ACC112 (cell line): ENCODE data around the gene RHOBTB1.
"Not testable (repeated sequence)": the region's sequence is repeated elsewhere in the genome, so short reads cannot be mapped to it uniquely, and the experiment has no call there.

Experiments used
- H2AFZ ChIP-seq: fragments of 200-600 bp; sonication (generic); one replicate; pipeline ENCODE4 v1.6.0; 2017; ENCODE audit warnings: antibody characterized with exemption, low read length; ENCODE audit not compliant: unreplicated experiment
- H3K27ac ChIP-seq: fragments of 200-600 bp; sonication (generic); 2 replicates; pipeline ENCODE4 v1.5.1; 2014; ENCODE audit warnings: low read depth, mild to moderate bottlenecking, antibody characterized with exemption, low read length, moderate library complexity
- H3K27me3 ChIP-seq: fragments of 200-600 bp; sonication (generic); 2 replicates; pipeline ENCODE4 v1.6.1; 2014; ENCODE audit warnings: mild to moderate bottlenecking, antibody characterized with exemption, low read length, moderate library complexity, mixed read lengths; ENCODE audit not compliant: insufficient read depth
- H3K36me3 ChIP-seq: fragments of 200-600 bp; sonication (generic); 2 replicates; pipeline ENCODE4 v1.6.1; 2016; ENCODE audit warnings: mild to moderate bottlenecking, antibody characterized with exemption, low read length, moderate library complexity, mixed read lengths; ENCODE audit not compliant: insufficient read depth
- H3K4me1 ChIP-seq: fragments of 200-600 bp; sonication (generic); one replicate; pipeline ENCODE4 v1.6.1; 2016; ENCODE audit warnings: low read length, mixed read lengths; ENCODE audit not compliant: insufficient read depth, unreplicated experiment, control insufficient read depth
- H3K4me3 ChIP-seq: fragments of 200-600 bp; sonication (generic); 2 replicates; pipeline ENCODE4 v1.5.1; 2014; ENCODE audit warnings: mild to moderate bottlenecking, low read depth, low read length
- H3K79me2 ChIP-seq: fragments of 200-600 bp; sonication (generic); one replicate; pipeline ENCODE4 v1.6.0; 2016; ENCODE audit warnings: low read length; ENCODE audit not compliant: control insufficient read depth, unreplicated experiment, insufficient read depth

Gene RHOBTB1

GRCh38 chr10:60977161-60978122 lies 33.5 kb upstream of the RHOBTB1 start:
- H3K27me3 ChIP-seq: no peaks in the 10 kb centered on the region
- peaks cover 58% of the 10 kb centered on the region for H3K4me1 ChIP-seq
- no peaks in the 10 kb centered on the region for H3K36me3 ChIP-seq
- no peak overlapping the region for H2AFZ ChIP-seq
- H3K27ac ChIP-seq: no peak overlapping the region
- H3K79me2 ChIP-seq: no peaks in the 10 kb centered on the region
- no peak overlapping the region for H3K4me3 ChIP-seq

DNA sequence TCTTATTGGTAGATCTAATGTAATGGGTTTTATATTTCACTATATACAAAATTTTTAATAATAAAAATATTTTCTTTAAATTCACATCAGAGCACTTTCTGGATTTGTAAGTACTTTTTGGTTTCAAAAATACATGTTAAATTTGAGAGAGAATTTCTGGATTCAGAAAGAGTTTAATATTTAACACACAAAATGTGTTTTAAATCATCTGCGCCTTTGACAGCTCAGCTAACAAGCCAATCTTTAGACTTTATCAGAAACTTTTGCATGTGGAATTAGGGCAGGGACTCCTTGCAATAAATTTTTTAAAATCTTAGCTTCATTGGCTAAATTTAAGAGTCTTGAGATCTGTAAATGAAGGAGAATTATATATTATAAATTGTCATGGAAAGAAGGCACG lies 32.7 kb upstream of the RHOBTB1 start:
- Histone ChIP-seq H3K4me1 (peaks cover 58% of the 10 kb centered on the region), H3K36me3 (no peaks in the 10 kb centered on the region), H3K27me3 (no peaks in the 10 kb centered on the region), H3K27ac (no peak overlapping the region), H3K4me3 (no peak overlapping the region), H3K79me2 (no peaks in the 10 kb centered on the region), H2AFZ (no peak overlapping the region)

DNA sequence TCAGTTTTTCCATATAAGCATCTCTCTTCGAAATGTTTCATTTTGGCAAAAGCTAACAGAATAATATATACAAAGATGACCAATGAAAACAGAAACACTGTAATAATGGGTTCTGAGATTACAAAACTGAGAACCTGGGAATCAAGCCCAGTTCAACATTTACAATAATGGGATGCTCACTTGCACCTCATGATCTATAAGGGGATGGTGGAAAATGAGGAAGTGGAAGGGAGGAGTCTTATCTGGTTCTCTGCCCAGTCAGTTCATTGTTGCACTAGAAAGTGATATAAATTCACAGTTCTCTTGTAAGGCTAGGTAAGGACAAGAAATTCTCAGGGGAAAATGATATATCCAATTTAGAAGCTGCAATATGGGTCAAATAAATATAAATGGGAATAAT lies 31.7 kb upstream of the RHOBTB1 start:
- no peaks in the 10 kb centered on the region for H3K27me3 ChIP-seq
- peaks cover 51% of the 10 kb centered on the region for H3K4me1 ChIP-seq
- no peak overlapping the region for H3K4me3 ChIP-seq
- no peaks in the 10 kb centered on the region for H3K36me3 ChIP-seq
- no peak overlapping the region for H2AFZ ChIP-seq
- no peak overlapping the region for H3K27ac ChIP-seq
- H3K79me2 ChIP-seq: no peaks in the 10 kb centered on the region

DNA sequence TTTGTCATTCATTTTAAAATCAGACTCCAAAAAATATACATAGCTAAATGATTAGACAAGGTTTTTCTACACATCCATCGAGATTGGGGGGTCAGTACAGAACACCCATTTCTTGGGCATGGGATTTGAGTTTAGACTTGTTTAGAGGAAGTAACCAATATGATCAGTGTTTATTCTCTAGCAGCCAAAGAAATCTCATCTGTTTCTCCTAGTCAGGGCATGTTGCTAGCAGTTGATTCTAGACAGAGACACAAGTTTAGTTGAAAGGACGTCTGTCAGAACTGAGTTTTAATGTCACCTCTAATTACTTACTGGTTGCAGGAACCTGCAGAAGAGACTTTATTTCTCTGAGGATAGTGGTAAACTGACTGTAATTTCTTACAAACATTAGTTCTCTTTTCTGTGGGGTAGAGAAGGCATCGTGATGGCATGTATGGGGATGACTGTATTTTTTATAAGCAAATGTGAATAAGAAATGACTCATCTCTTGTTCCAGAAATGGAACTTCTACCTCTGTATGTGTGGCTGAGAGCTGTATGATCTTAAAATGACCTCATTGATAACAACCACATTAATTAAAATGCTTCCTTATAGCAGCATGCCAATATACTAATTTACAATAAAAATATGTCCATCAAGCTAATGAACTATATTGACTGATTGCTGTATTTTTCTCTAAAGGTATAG lies 30.6 kb upstream of the RHOBTB1 start:
- H3K4me3 ChIP-seq: 0 out of 2 replicates have a peak overlapping the region, but pooled peaks have one; percentile 1
- H3K27ac ChIP-seq: no peak overlapping the region
- no peaks in the 10 kb centered on the region for H3K79me2 ChIP-seq
- H3K4me1 ChIP-seq: peaks cover 40% of the 10 kb centered on the region
- H2AFZ ChIP-seq: peak overlapping the region; percentile 19
- H3K36me3 ChIP-seq: no peaks in the 10 kb centered on the region
- H3K27me3 ChIP-seq: no peaks in the 10 kb centered on the region

- Histone ChIP-seq H3K27ac (no peak overlapping the region), H3K36me3 (no peaks in the 10 kb centered on the region), H3K79me2 (no peaks in the 10 kb centered on the region), H3K27me3 (no peaks in the 10 kb centered on the region), H2AFZ (no peak overlapping the region), H3K4me3 (no peak overlapping the region), H3K4me1 (peaks cover 24% of the 10 kb centered on the region)
Observed at GRCh38 chr10:60973086-60973485, 29.1 kb upstream of the RHOBTB1 start.

DNA sequence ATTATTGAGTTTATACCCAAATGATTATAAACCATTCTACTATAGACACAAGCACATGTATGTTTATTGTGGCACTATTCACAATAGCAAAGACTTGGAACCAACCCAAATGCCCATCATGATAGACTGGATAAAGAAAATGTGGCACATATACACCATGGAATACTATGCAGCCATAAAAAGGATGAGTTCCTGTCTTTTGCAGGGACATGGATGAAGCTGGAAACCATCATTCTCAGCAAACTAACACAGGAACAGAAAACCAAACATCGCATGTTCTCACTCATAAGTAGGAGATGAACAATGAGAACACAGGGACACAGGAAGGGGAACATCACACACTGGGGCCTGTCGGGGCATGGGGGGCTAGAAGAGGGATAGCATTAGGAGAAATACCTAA lies 28.2 kb upstream of the RHOBTB1 start:
- not testable (repeated sequence) for H3K27ac ChIP-seq, H3K4me3 ChIP-seq, H2AFZ ChIP-seq, H3K79me2 ChIP-seq, H3K27me3 ChIP-seq, H3K36me3 ChIP-seq
- H3K4me1 ChIP-seq: peaks cover 24% of the 10 kb centered on the region

GRCh38 chr10:60970526-60970925 lies 26.5 kb upstream of the RHOBTB1 start:
- no peaks in the 10 kb centered on the region for H3K27me3 ChIP-seq
- H3K36me3 ChIP-seq: no peaks in the 10 kb centered on the region
- H3K27ac ChIP-seq: no peak overlapping the region
- H3K4me3 ChIP-seq: no peak overlapping the region
- peaks cover 20% of the 10 kb centered on the region for H3K4me1 ChIP-seq
- H3K79me2 ChIP-seq: no peaks in the 10 kb centered on the region
- no peak overlapping the region for H2AFZ ChIP-seq

- Histone ChIP-seq H3K27ac (no peak overlapping the region), H3K27me3 (no peaks in the 10 kb centered on the region), H3K4me3 (no peak overlapping the region), H3K4me1 (peaks cover 14% of the 10 kb centered on the region), H3K36me3 (no peaks in the 10 kb centered on the region), H3K79me2 (no peaks in the 10 kb centered on the region), H2AFZ (no peak overlapping the region)
Observed at GRCh38 chr10:60968504-60968903, 24.5 kb upstream of the RHOBTB1 start.

GRCh38 chr10:60967854-60968484 lies 24.0 kb upstream of the RHOBTB1 start:
- Histone ChIP-seq H2AFZ (no peak overlapping the region), H3K27me3 (no peaks in the 10 kb centered on the region), H3K79me2 (no peaks in the 10 kb centered on the region), H3K4me1 (peaks cover 19% of the 10 kb centered on the region), H3K36me3 (no peaks in the 10 kb centered on the region), H3K4me3 (no peak overlapping the region), H3K27ac (no peak overlapping the region)

DNA sequence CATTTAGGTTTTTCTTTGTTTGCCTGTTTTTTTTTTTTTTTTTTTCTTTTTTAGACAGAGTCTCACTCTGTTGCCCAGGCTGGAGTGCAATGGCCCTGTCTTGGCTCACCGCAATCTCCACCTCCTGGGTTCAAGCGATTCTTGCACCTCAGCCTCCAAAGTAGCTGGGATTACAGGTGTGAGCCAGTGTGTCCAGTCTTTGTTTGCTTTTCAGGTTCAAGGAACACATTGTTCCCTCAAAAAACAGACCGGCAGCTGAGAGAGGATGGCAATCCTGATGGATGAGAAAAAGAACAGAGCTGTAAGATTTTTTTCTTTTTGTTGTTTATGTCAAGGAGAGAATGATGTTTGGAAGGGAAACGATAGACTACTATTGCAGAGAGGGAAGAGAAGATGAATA lies 23.3 kb upstream of the RHOBTB1 start:
- no peak overlapping the region for H3K4me3 ChIP-seq
- no peaks in the 10 kb centered on the region for H3K36me3 ChIP-seq
- H2AFZ ChIP-seq: no peak overlapping the region
- H3K4me1 ChIP-seq: peaks cover 24% of the 10 kb centered on the region
- no peaks in the 10 kb centered on the region for H3K79me2 ChIP-seq
- no peak overlapping the region for H3K27ac ChIP-seq
- H3K27me3 ChIP-seq: no peaks in the 10 kb centered on the region
